Osteoblast (primary cell): Measurements from ENCODE around the gene ADAMTS17. TPM values are rescaled to one million over a fixed set of nuclear protein-coding genes. Genes with fewer than 3 reads are reported as not detected.
"Not testable (repeated sequence)": the region's sequence is repeated elsewhere in the genome, so short reads cannot be mapped to it uniquely, and the experiment has no call there.

Source experiments
- DNase-seq: peaks from one replicate; pipeline ENCODE4 v3.0.0; 2011; ENCODE audit warnings: low spot score, mixed read lengths; ENCODE audit not compliant: insufficient read length; ENCODE audit errors: missing footprints
- H2AFZ ChIP-seq: 2 replicates; pipeline ENCODE4 v1.6.0; 2011; ENCODE audit warnings: mild to moderate bottlenecking, low read length
- H3K27ac ChIP-seq: 2 replicates; pipeline ENCODE4 v1.5.1; 2011; ENCODE audit warnings: mild to moderate bottlenecking, low read depth, low read length, moderate library complexity
- H3K27me3 ChIP-seq: 2 replicates; pipeline ENCODE4 v1.6.0; 2012; ENCODE audit warnings: mild to moderate bottlenecking, control low read depth, inconsistent platforms, low read length, moderate library complexity; ENCODE audit not compliant: insufficient read depth
- H3K36me3 ChIP-seq: 2 replicates; pipeline ENCODE4 v1.5.1; 2011; ENCODE audit warnings: mild to moderate bottlenecking, low read length, control low read depth, moderate library complexity; ENCODE audit not compliant: insufficient read depth
- H3K4me1 ChIP-seq: 2 replicates; pipeline ENCODE4 v1.5.1; 2011; ENCODE audit warnings: mild to moderate bottlenecking, low read length, control low read depth, moderate library complexity; ENCODE audit not compliant: insufficient read depth
- H3K4me2 ChIP-seq: 2 replicates; pipeline ENCODE4 v1.6.0; 2011; ENCODE audit warnings: mild to moderate bottlenecking, low read length; ENCODE audit not compliant: insufficient read depth
- H3K4me3 ChIP-seq: fragments of 200-600 bp; sonication (generic); 3 replicates; pipeline ENCODE4 v1.5.1; 2012; ENCODE audit warnings: mild to moderate bottlenecking, low read length, inconsistent platforms; ENCODE audit not compliant: insufficient read depth
- H3K79me2 ChIP-seq: 2 replicates; pipeline ENCODE4 v1.6.0; 2012; ENCODE audit warnings: mild to moderate bottlenecking, low read length, control low read depth, inconsistent platforms; ENCODE audit not compliant: insufficient read depth
- H3K9me3 ChIP-seq: 2 replicates; pipeline ENCODE4 v1.5.1; 2011; ENCODE audit warnings: low read depth, low read length, control low read depth
- H4K20me1 ChIP-seq: 2 replicates; pipeline ENCODE4 v1.6.0; 2012; ENCODE audit warnings: mild to moderate bottlenecking, low read length, control low read depth; ENCODE audit not compliant: insufficient read depth
- total RNA-seq: library from RNA; depleted of rRNA; stranded (reverse); fragments of >200 nt; gene quantifications from 2 replicates; pipeline ENCODE4 v1.2.3, GENCODE V29; 2012
- TF ChIP-seq, protein P1 (sequence below): IDR thresholded peaks from 2 replicates; pipeline ENCODE4 v1.5.1; 2011; ENCODE audit warnings: mild to moderate bottlenecking, low read depth, low read length, moderate library complexity; ENCODE audit errors: extremely low read depth

The ADAMTS17 gene
- total RNA-seq, 1 donor, result under 0.01 TPM

DNA sequence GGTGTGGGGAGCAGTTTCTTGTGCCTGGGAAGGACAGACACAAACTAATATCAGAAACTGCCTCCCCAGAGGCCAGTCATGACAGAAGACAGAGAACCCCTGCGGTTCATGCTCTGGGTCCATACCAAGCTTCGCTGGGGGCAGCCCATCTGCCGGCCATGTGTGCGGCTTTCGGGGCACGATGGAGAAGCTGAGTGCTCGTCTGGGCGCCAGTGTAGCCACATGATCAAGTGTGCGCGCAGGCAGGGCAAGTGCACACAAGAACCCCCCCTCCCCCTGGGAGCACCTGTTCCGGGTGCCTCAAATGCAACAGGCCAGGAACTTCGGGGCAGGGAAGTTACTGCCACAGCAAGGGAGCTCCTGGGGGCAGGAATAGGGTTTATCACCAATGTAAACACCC lies 1.8 kb downstream of the ADAMTS17 start:
- Histone ChIP-seq H3K27me3 (peaks cover 21% of the 10 kb centered on the region), H3K27ac (no peak overlapping the region), H3K4me2 (no peak overlapping the region), H3K4me3 (no peak overlapping the region), H3K9me3 (no peaks in the 10 kb centered on the region), H3K36me3 (no peaks in the 10 kb centered on the region), H3K79me2 (no peaks in the 10 kb centered on the region), H2AFZ (no peak overlapping the region), H3K4me1 (no peaks in the 10 kb centered on the region), H4K20me1 (no peaks in the 10 kb centered on the region)
- DNase-seq, result no peak
- TF ChIP-seq, protein P1, sequence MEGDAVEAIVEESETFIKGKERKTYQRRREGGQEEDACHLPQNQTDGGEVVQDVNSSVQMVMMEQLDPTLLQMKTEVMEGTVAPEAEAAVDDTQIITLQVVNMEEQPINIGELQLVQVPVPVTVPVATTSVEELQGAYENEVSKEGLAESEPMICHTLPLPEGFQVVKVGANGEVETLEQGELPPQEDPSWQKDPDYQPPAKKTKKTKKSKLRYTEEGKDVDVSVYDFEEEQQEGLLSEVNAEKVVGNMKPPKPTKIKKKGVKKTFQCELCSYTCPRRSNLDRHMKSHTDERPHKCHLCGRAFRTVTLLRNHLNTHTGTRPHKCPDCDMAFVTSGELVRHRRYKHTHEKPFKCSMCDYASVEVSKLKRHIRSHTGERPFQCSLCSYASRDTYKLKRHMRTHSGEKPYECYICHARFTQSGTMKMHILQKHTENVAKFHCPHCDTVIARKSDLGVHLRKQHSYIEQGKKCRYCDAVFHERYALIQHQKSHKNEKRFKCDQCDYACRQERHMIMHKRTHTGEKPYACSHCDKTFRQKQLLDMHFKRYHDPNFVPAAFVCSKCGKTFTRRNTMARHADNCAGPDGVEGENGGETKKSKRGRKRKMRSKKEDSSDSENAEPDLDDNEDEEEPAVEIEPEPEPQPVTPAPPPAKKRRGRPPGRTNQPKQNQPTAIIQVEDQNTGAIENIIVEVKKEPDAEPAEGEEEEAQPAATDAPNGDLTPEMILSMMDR, result no peak

DNA sequence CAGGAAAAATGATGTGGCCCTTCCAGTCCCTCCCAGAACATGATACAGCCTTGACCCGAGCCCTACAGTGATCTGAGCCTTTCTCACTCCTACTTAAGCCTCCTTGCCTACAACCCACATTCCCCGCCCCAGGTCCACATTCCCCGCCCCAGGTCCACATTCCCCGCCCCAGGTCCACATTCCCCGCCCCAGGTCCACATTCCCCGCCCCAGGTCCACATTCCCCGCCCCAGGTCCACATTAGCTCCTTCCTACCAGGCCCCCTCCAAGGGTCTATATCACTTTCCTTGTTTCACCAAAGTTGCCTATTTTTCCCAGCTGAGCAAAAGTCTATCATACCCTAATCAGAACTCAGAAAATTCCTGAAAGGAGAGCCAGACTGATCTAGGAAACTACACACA lies 2.3 kb downstream of the ADAMTS17 start:
- not testable (repeated sequence) for H3K9me3 ChIP-seq, H3K4me2 ChIP-seq, DNase-seq, H2AFZ ChIP-seq, H3K27ac ChIP-seq, H4K20me1 ChIP-seq, H3K36me3 ChIP-seq, H3K4me1 ChIP-seq, H3K4me3 ChIP-seq, H3K79me2 ChIP-seq
- peaks cover 18% of the 10 kb centered on the region for H3K27me3 ChIP-seq

DNA sequence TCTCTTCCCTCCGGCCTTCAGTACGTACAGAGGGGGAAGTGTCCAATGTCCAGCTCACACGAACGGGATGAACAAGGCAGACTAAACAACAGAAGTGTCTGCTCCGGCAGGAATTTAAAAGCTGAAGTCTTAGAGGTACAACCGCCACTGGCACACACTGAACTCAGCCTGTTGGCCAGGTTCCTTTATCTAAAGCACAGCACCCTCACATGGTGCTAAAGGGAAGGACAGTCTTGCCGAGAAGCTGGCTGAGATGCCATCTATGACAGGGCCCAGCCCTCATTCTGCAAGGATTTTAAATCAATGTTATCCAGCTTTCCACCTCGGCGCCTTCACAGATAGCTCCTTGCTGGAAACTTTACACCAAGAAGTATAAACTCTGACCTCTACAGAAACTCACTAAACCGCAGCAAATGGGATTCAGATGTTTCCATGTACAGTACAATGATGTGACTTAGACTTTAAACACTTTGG lies 2.8 kb downstream of the ADAMTS17 start:
- Histone ChIP-seq H2AFZ (no peak overlapping the region), H3K9me3 (no peaks in the 10 kb centered on the region), H3K4me1 (no peaks in the 10 kb centered on the region), H3K4me2 (no peak overlapping the region), H3K4me3 (no peak overlapping the region), H3K79me2 (no peaks in the 10 kb centered on the region), H3K27me3 (peaks cover 18% of the 10 kb centered on the region), H3K27ac (no peak overlapping the region), H4K20me1 (no peaks in the 10 kb centered on the region), H3K36me3 (no peaks in the 10 kb centered on the region)
- DNase-seq, result peak; percentile 87
- TF ChIP-seq, protein P1, result peak; percentile 61

DNA sequence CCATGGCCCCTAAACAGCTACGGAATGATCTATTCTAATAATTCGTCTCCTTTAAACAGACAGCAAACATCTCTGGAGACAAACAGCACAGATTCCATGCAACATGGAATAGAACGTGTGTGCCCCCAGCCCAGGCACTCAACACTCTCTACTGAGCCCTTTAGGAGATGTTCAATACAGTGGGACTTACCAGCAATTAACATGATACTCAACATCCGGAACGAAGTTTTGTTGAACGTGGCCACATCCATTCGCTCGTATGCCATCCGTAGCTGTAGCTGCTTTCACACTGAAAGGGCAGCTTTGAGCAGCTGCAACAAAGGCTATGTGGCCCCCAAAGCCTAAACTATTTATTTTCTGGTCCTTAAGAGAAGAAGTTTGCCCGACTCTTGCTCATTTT lies 3.5 kb downstream of the ADAMTS17 start:
- peaks cover 17% of the 10 kb centered on the region for H3K27me3 ChIP-seq
- no peaks in the 10 kb centered on the region for H3K4me1 ChIP-seq
- no peaks in the 10 kb centered on the region for H3K36me3 ChIP-seq
- TF ChIP-seq, protein P1, result no peak
- DNase-seq, result no peak
- no peak overlapping the region for H3K4me2 ChIP-seq
- H3K9me3 ChIP-seq, result no peaks in the 10 kb centered on the region
- H3K27ac ChIP-seq, result no peak overlapping the region
- H3K79me2 ChIP-seq, result no peaks in the 10 kb centered on the region
- no peaks in the 10 kb centered on the region for H4K20me1 ChIP-seq
- no peak overlapping the region for H3K4me3 ChIP-seq
- H2AFZ ChIP-seq, result no peak overlapping the region
